ENCODE results near the gene APOC4. TPM values are rescaled to one million over a fixed set of nuclear protein-coding genes. Genes with fewer than 3 reads are reported as not detected.
"Not testable (repeated sequence)": the region's sequence is repeated elsewhere in the genome, so short reads cannot be mapped to it uniquely, and the experiment has no call there.

APOC4 gene
- total RNA-seq, 1 experiment from 2014 or later = not detected

- POLR2A ChIA-PET = interaction anchor here (1.3 kb wide), 1 partner anchor 41 kb away, joined by 4 read pairs; the partner anchor contains the start of gene CLPTM1
- H3K36me3 ChIP-seq (ENCODE audit: control insufficient read depth in 1 of 2, insufficient read depth in 2 of 2, low read length in 2 of 2); H2AFZ ChIP-seq (ENCODE audit: low read depth, low read length, poor library complexity, severe bottlenecking); BruUV-seq (replicated peaks); H3K9me3 ChIP-seq (ENCODE audit: control insufficient read depth in 1 of 2, insufficient read depth in 1 of 2, low read depth in 1 of 2, low read length in 2 of 2); H4K20me1 ChIP-seq (ENCODE audit: insufficient read depth); H3K27me3 ChIP-seq (ENCODE audit: insufficient read depth, low read length); RAD21 ChIA-PET (ENCODE audit: low non-redundant PET in 1 of 2, low total read pairs in 2 of 2, uncharacterized antibody in 2 of 2, unreplicated experiment in 2 of 2); H3K27ac ChIP-seq (ENCODE audit: low read depth, low read length); H3K9ac ChIP-seq (ENCODE audit: low read length); H3K4me3 ChIP-seq (replicated peaks in 1 of 2; ENCODE audit: low read depth in 1 of 2, low read length in 2 of 2); H3K79me2 ChIP-seq (ENCODE audit: insufficient read depth, low read length); CTCF ChIA-PET; H3K9me2 ChIP-seq (ENCODE audit: insufficient read depth); DNase-seq (ENCODE audit: low read depth, low spot score); ATAC-seq: not testable (repeated sequence)
- intact Hi-C loops (cut with micrococcal nuclease) = loop anchor here (2.0 kb wide), 1 partner anchor 41 kb away; the partner anchor contains the start of gene CLPTM1
- Histone ChIP-seq H3K4me2 (ENCODE audit: low read length) (peak overlapping the region; percentile 77), H3K4me1 (ENCODE audit: control insufficient read depth in 1 of 2, insufficient read depth in 2 of 2, low read length in 2 of 2) (peaks cover 21 to 40% of the 10 kb centered on the region in 2 experiments)
Observed at GRCh38 chr19:44913512-44914432, 28.3 kb upstream of the APOC4 start.

- TSS peak; percentile 58 for BruUV-seq (replicated peaks)
- ATAC-seq = peak; percentile 93
- peak within 1 kb of the TSS; percentile 48 for H2AFZ ChIP-seq (ENCODE audit: low read depth, low read length, poor library complexity, severe bottlenecking)
- H4K20me1 ChIP-seq (ENCODE audit: insufficient read depth); H3K79me2 ChIP-seq (ENCODE audit: insufficient read depth, low read length); H3K36me3 ChIP-seq (ENCODE audit: control insufficient read depth in 1 of 2, insufficient read depth in 2 of 2, low read length in 2 of 2); H3K9me2 ChIP-seq (ENCODE audit: insufficient read depth); H3K9me3 ChIP-seq (ENCODE audit: control insufficient read depth in 1 of 2, insufficient read depth in 1 of 2, low read depth in 1 of 2, low read length in 2 of 2); H3K27me3 ChIP-seq (ENCODE audit: insufficient read depth, low read length); RAD21 ChIA-PET (ENCODE audit: low non-redundant PET in 1 of 2, low total read pairs in 2 of 2, uncharacterized antibody in 2 of 2, unreplicated experiment in 2 of 2): not testable (repeated sequence)
- CTCF ChIA-PET = interaction anchor here (0.9 kb wide), 1 partner anchor 37 kb away, joined by 3 read pairs; no protein-coding TSS in a partner anchor
- H3K27ac ChIP-seq (ENCODE audit: low read depth, low read length) = peak within 1 kb of the TSS; percentile 37
- peak; percentile 73 for DNase-seq (ENCODE audit: low read depth, low spot score)
- POLR2A ChIA-PET = interaction anchor here (1.0 kb wide), 1 partner anchor 24 kb away, joined by 4 read pairs; no protein-coding TSS in a partner anchor
- H3K4me1 ChIP-seq (ENCODE audit: control insufficient read depth in 1 of 2, insufficient read depth in 2 of 2, low read length in 2 of 2) = peaks cover 21 to 40% of the 10 kb centered on the region in 2 experiments
- peak within 1 kb of the TSS; percentile 63 for H3K9ac ChIP-seq (ENCODE audit: low read length)
- H3K4me2 ChIP-seq (ENCODE audit: low read length) = peak within 1 kb of the TSS; percentile 77
- peak within 1 kb of the TSS; percentile 37 to 51 for H3K4me3 ChIP-seq (replicated peaks in 1 of 2; ENCODE audit: low read depth in 1 of 2, low read length in 2 of 2)
- intact Hi-C loops (cut with micrococcal nuclease) = loop anchor here (2.0 kb wide), 1 partner anchor 40 kb away; the partner anchor contains the start of gene CLPTM1
Observed at GRCh38 chr19:44914433-44915206, 27.4 kb upstream of the APOC4 start, which contains the start of gene APOC1. Gene APOC1, plus strand, starts transcription at chr19:44914608. Its CDS starts 284 bp downstream, at chr19:44914892.

Measured in HCT116 (cell line).